NT2/D1 (cell line): ENCODE data around the gene TPCN2.

Experiments used
- DNase-seq: peaks from one replicate; pipeline ENCODE4 v3.0.0-alpha.2; 2011; ENCODE audit warnings: low read depth, low spot score
- H3K27me3 ChIP-seq: 2 replicates; pipeline ENCODE4 v1.6.0; 2011; ENCODE audit warnings: mild to moderate bottlenecking; ENCODE audit not compliant: insufficient read length, insufficient read depth
- H3K36me3 ChIP-seq: 2 replicates; pipeline ENCODE4 v1.6.1; 2011; ENCODE audit warnings: mild to moderate bottlenecking, low read length, mixed read lengths; ENCODE audit not compliant: insufficient read depth, insufficient read length
- H3K4me1 ChIP-seq: 2 replicates; pipeline ENCODE4 v1.5.1; 2011; ENCODE audit not compliant: insufficient read depth, insufficient read length
- H3K4me3 ChIP-seq: 2 replicates; pipeline ENCODE4 v1.5.1; 2011; ENCODE audit warnings: low read depth; ENCODE audit not compliant: insufficient read length
- H3K9ac ChIP-seq: 2 replicates; pipeline ENCODE4 v1.6.0; 2011; ENCODE audit warnings: low read depth; ENCODE audit not compliant: insufficient read length
- H3K9me3 ChIP-seq: 2 replicates; pipeline ENCODE4 v1.5.1; 2011; ENCODE audit warnings: mild to moderate bottlenecking, low read length; ENCODE audit not compliant: insufficient read depth
- SUZ12 ChIP-seq: IDR thresholded peaks from 2 replicates; pipeline ENCODE4 v1.6.1; 2011; ENCODE audit not compliant: insufficient read length, insufficient read depth; ENCODE audit errors: extremely low read depth
- YY1 ChIP-seq: IDR thresholded peaks from 2 replicates; pipeline ENCODE4 v1.6.1; 2011; ENCODE audit not compliant: insufficient read length, insufficient read depth
- ZNF274 ChIP-seq: IDR thresholded peaks from 2 replicates; pipeline ENCODE4 v1.6.1; 2011; ENCODE audit warnings: mild to moderate bottlenecking, low read depth, low read length

TPCN2 gene

GRCh38 chr11:69080257-69080995 is 31.7 kb downstream of the TPCN2 start:
- Histone ChIP-seq H3K9me3 (no peaks in the 10 kb centered on the region), H3K9ac (no peak overlapping the region), H3K27me3 (no peaks in the 10 kb centered on the region), H3K36me3 (peaks cover 77% of the 10 kb centered on the region), H3K4me3 (no peak overlapping the region), H3K4me1 (no peaks in the 10 kb centered on the region)
- no peak for TF ChIP-seq ZNF274
- no peak for DNase-seq

- Histone ChIP-seq H3K27me3 (no peaks in the 10 kb centered on the region), H3K9me3 (no peaks in the 10 kb centered on the region), H3K9ac (no peak overlapping the region), H3K4me3 (no peak overlapping the region), H3K36me3 (peaks cover 77% of the 10 kb centered on the region), H3K4me1 (no peaks in the 10 kb centered on the region)
- TF ChIP-seq ZNF274 = no peak
- no peak for TF ChIP-seq SUZ12
- TF ChIP-seq YY1 = no peak
- DNase-seq = no peak
Measured at GRCh38 chr11:69081180-69081579, 32.4 kb downstream of the TPCN2 start.

GRCh38 chr11:69083531-69084247 is 35.0 kb downstream of the TPCN2 start:
- Histone ChIP-seq H3K4me3 (no peak overlapping the region), H3K4me1 (no peaks in the 10 kb centered on the region), H3K36me3 (peaks cover 82% of the 10 kb centered on the region), H3K9me3 (no peaks in the 10 kb centered on the region), H3K9ac (no peak overlapping the region), H3K27me3 (no peaks in the 10 kb centered on the region)
- DNase-seq = no peak
- no peak for TF ChIP-seq ZNF274
- TF ChIP-seq YY1 = no peak
- no peak for TF ChIP-seq SUZ12

GRCh38 chr11:69084371-69084770 is 35.6 kb downstream of the TPCN2 start:
- Histone ChIP-seq H3K4me3 (no peak overlapping the region), H3K27me3 (no peaks in the 10 kb centered on the region), H3K4me1 (no peaks in the 10 kb centered on the region), H3K9me3 (no peaks in the 10 kb centered on the region), H3K9ac (no peak overlapping the region), H3K36me3 (peaks cover 82% of the 10 kb centered on the region)
- no peak for DNase-seq
- TF ChIP-seq ZNF274 (no peak), YY1 (no peak)

GRCh38 chr11:69085490-69086095 is 36.9 kb downstream of the TPCN2 start:
- TF ChIP-seq ZNF274 (no peak), YY1 (no peak), SUZ12 (no peak)
- Histone ChIP-seq H3K4me3 (no peak overlapping the region), H3K36me3 (peaks cover 81% of the 10 kb centered on the region)

GRCh38 chr11:69086152-69087132 is 37.7 kb downstream of the TPCN2 start:
- no peaks in the 10 kb centered on the region for H3K27me3 ChIP-seq
- H3K9me3 ChIP-seq = no peaks in the 10 kb centered on the region
- H3K9ac ChIP-seq = no peak overlapping the region
- no peak for TF ChIP-seq SUZ12
- TF ChIP-seq YY1 = no peak
- no peak for TF ChIP-seq ZNF274
- peaks cover 82% of the 10 kb centered on the region for H3K36me3 ChIP-seq
- H3K4me3 ChIP-seq = no peak overlapping the region
- peak; percentile 42 for DNase-seq
- no peaks in the 10 kb centered on the region for H3K4me1 ChIP-seq

More at GRCh38 chr11:69085490-69086095, 36.9 kb downstream of the TPCN2 start:
- Histone ChIP-seq H3K9ac (no peak overlapping the region), H3K27me3 (no peaks in the 10 kb centered on the region), H3K4me1 (no peaks in the 10 kb centered on the region), H3K9me3 (no peaks in the 10 kb centered on the region)
- no peak for DNase-seq

GRCh38 chr11:69087133-69087524 is 38.4 kb downstream of the TPCN2 start:
- Histone ChIP-seq H3K36me3 (peaks cover 82% of the 10 kb centered on the region), H3K27me3 (no peaks in the 10 kb centered on the region), H3K9me3 (no peaks in the 10 kb centered on the region), H3K4me1 (no peaks in the 10 kb centered on the region), H3K9ac (no peak overlapping the region), H3K4me3 (no peak overlapping the region)
- TF ChIP-seq SUZ12 (no peak), ZNF274 (no peak), YY1 (no peak)
- no peak for DNase-seq
